ENCODE measurements around the gene APBB3.

Gene APBB3

GRCh38 chr5:140569197-140569596 is 4.8 kb upstream of the APBB3 start:
- TF ChIP-seq, protein P1, sequence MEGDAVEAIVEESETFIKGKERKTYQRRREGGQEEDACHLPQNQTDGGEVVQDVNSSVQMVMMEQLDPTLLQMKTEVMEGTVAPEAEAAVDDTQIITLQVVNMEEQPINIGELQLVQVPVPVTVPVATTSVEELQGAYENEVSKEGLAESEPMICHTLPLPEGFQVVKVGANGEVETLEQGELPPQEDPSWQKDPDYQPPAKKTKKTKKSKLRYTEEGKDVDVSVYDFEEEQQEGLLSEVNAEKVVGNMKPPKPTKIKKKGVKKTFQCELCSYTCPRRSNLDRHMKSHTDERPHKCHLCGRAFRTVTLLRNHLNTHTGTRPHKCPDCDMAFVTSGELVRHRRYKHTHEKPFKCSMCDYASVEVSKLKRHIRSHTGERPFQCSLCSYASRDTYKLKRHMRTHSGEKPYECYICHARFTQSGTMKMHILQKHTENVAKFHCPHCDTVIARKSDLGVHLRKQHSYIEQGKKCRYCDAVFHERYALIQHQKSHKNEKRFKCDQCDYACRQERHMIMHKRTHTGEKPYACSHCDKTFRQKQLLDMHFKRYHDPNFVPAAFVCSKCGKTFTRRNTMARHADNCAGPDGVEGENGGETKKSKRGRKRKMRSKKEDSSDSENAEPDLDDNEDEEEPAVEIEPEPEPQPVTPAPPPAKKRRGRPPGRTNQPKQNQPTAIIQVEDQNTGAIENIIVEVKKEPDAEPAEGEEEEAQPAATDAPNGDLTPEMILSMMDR (IDR thresholded peaks at IDR 0.05; ENCODE audit: borderline replicate concordance, control extremely low read depth, extremely low read depth, insufficient read depth, missing control alignments) = no peak
- peak; percentile 64 for DNase-seq (ENCODE audit: low spot score)
- in situ Hi-C loops (cut with MboI; ENCODE audit: low sequenced_read_pairs, unreplicated experiment) = no loop called here

DNA sequence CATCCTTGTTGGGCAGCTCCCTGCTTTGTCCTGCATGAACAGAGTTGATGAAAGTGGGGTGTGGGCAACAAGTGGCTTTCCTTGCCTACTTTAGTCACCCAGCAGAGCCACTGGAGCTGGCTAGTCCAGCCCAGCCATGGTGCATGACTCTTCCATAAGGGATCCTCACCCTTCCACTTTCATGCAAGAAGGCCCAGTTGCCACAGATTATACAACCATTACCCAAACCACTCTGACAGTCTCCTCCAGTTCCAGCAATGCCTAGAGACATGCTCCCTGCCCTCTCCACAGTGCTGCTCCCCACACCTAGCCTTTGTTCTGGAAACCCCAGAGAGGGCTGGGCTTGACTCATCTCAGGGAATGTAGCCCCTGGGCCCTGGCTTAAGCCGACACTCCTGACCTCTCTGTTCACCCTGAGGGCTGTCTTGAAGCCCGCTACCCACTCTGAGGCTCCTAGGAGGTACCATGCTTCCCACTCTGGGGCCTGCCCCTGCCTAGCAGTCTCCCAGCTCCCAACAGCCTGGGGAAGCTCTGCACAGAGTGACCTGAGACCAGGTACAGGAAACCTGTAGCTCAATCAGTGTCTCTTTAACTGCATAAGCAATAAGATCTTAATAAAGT is 4.2 kb upstream of the APBB3 start:
- in situ Hi-C loops (cut with MboI; ENCODE audit: low sequenced_read_pairs, unreplicated experiment) = no loop called here
- TF ChIP-seq, protein P1 (IDR thresholded peaks at IDR 0.05; ENCODE audit: borderline replicate concordance, control extremely low read depth, extremely low read depth, insufficient read depth, missing control alignments) = no peak
- no peak for DNase-seq (ENCODE audit: low spot score)

GRCh38 chr5:140567871-140568270 is 3.5 kb upstream of the APBB3 start:
- TF ChIP-seq, protein P1 (IDR thresholded peaks at IDR 0.05; ENCODE audit: borderline replicate concordance, control extremely low read depth, extremely low read depth, insufficient read depth, missing control alignments) = no peak
- in situ Hi-C loops (cut with MboI; ENCODE audit: low sequenced_read_pairs, unreplicated experiment) = no loop called here

GRCh38 chr5:140567136-140567818 is 2.9 kb upstream of the APBB3 start:
- in situ Hi-C loops (cut with MboI; ENCODE audit: low sequenced_read_pairs, unreplicated experiment) = no loop called here

More at GRCh38 chr5:140567871-140568270, 3.5 kb upstream of the APBB3 start:
- no peak for DNase-seq (ENCODE audit: low spot score)

DNA sequence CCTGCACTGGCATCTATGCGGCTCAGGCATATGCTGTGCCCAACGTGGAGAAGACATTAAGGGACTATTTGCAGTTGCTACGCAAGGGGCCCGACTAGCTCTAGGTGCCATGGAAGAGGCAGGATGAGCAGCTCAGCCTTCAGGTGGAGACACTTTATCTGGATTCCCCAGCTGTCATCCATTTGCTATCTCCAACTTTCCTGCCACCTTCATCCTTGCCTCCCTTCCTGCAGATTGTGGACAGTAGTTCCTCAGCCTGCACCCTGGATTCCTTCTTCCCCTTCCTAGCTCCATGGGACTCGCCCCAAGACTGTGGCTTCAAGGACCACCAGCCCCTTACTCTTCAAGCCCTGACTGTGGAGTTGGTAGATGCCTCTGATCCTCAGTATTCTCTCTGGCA is 2.3 kb upstream of the APBB3 start:
- TF ChIP-seq, protein P1 (IDR thresholded peaks at IDR 0.05; ENCODE audit: borderline replicate concordance, control extremely low read depth, extremely low read depth, insufficient read depth, missing control alignments) = no peak
- DNase-seq (ENCODE audit: low spot score) = no peak
- in situ Hi-C loops (cut with MboI; ENCODE audit: low sequenced_read_pairs, unreplicated experiment) = no loop called here

More at GRCh38 chr5:140567136-140567818, 2.9 kb upstream of the APBB3 start:
- no peak for DNase-seq (ENCODE audit: low spot score)
- TF ChIP-seq, protein P1 (IDR thresholded peaks at IDR 0.05; ENCODE audit: borderline replicate concordance, control extremely low read depth, extremely low read depth, insufficient read depth, missing control alignments) = no peak

DNA sequence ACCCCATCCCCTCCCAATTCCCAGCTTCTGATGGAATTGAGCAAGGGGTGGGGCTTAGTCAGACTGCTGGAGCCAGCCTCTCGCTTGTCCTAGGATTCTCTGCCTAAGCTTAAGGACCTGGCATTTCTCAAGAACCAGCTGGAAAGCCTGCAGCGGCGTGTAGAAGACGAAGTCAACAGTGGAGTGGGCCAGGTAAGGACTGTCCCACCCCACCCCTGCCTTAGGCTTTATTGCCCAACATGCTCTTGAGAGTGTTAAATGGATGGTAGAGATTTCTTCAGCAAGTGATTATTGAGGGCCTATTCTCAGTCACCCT is 1.3 kb upstream of the APBB3 start:
- TF ChIP-seq, protein P1 (IDR thresholded peaks at IDR 0.05; ENCODE audit: borderline replicate concordance, control extremely low read depth, extremely low read depth, insufficient read depth, missing control alignments) = no peak
- in situ Hi-C loops (cut with MboI; ENCODE audit: low sequenced_read_pairs, unreplicated experiment) = no loop called here
- DNase-seq (ENCODE audit: low spot score) = no peak
